Stimulated activated CD8-positive, alpha-beta memory T cell treated with anti-CD3 and anti-CD28 coated beads, Interleukin-12 subunit alpha, Interleukin-12 subunit beta, amount 100 ng/mL, for 4 hours (primary cell): Measurements from ENCODE around the gene C17orf67.

Experiments used
- DNase-seq: peaks from one replicate; pipeline ENCODE4 v3.0.0-alpha.2; 2020; ENCODE audit warnings: low read depth

C17orf67 gene, protein sequence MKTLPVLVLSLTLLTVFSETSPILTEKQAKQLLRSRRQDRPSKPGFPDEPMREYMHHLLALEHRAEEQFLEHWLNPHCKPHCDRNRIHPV

DNA sequence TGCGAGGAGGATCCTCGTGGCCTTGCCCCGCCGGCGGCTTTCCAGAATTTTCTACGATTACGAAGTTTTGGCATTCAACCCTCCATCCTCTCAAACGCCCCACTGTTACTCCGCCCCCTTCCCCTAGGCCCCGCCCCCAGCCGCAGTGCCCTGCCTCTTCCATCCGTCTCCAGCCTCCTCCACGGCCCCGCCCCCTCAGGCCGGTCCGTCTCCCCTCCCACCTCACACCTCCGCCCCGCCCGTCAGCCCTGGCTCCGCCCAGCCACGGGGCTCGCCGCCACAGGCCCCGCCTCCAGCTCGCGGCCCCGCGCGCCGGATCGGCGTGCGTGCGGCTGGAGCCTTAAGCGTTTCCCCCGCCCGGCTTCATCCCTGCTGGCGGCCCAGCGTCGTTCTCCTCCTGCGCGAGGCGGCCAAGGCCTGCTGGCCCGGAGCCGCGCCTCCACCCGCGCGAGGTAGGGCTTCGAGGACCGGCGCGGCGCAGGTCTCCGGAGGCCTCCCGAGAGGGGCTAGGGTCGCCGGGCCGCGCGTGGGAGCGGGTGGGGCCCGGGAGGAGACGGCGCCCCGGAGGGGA is at the start of gene C17orf67, which contains the start of gene DGKE:
C17orf67 (minus strand) TSS at position 112 of the 571 bp plus-strand sequence. CDS start 18,110 bp downstream, outside the sequence.
DGKE (plus strand) TSS at position 343 of the 571 bp plus-strand sequence. CDS start 645 bp downstream, outside the sequence.
- peak; percentile 98 for DNase-seq

DNA sequence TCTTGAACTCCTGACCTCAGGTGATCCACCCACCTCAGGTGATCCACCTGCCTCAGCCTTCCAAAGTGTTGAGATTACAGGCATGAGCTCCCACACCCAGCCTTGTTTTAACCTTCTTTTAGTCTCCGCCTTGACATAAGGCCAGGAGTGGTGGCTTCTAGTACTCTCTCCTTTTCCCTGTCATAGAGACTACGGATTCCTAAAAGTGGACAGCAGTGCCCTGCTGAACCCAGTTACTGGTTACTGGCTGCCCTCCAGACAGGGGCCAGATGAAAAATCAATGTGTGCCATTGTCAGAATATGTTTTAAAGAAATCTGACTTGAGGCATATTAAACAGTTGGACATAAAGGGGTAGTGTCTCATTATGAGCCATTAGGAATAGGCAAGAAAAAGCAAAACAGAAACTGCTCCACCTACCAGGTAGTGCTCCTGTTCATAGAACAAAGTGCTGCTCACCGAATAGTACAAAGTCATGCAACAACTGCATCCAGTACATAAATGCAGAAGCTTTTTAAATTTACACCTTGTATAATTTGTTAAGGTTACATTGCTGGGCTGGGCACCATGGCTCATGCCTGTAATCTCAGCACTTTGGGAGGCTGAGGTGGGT is 48.1 kb upstream of the C17orf67 start:
- no peak for DNase-seq

DNA sequence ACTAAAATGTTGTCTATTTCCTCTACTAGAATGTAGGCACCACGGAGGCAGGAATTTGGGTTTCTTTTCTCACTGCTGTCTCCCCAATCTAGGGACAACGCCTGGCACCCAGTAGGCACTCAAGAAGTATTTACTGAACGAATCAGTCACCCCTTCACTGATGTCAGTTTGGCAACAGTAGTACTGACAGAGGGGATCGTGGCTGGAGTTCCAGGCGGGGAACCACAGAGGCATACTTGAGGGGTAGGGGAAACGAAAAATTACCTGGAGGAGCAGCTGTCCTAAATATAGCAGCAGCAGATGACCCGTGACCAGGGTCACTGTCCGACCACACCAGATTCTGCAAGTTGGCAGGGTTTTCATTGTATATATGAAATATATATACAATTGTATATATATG is 46.9 kb upstream of the C17orf67 start:
- no peak for DNase-seq

DNA sequence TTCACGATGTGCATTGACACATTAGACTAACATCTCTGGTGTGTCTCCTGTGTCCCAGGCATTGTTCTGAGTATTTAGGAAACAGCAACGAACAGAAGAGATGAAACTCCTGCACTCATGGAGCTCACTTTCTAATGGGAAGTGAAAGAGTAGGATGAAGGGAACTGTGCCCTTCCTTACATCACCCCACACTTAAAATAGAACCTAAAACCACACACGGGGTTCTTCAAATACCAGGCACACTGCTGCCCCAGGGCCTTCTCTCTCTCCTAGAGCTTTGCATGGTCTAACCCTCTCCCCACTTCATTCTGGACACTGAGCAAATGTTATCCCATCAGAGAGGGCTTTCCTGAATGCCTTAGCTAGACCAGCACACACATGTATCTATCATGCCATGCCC is 46.4 kb upstream of the C17orf67 start:
- DNase-seq: no peak

DNA sequence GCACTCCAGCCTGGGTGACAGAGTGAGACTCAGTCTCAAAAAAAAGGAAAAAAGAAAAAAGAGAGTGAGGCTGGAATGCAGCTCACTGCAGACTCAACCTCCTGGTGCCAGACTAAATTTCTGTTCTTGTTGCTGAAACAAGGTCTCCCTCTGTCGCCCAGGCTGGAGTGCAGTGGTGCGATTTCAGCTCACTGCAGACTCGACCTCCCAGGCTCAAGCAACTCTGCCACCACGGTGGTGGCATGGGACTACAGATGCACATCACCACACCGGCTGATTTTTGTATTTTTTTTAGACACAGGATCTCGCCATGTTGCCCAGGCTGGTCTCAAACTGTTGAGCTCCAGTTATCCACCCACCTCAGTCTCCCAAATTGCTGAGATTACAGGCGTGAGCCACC is 45.6 kb upstream of the C17orf67 start:
- no peak for DNase-seq

DNA sequence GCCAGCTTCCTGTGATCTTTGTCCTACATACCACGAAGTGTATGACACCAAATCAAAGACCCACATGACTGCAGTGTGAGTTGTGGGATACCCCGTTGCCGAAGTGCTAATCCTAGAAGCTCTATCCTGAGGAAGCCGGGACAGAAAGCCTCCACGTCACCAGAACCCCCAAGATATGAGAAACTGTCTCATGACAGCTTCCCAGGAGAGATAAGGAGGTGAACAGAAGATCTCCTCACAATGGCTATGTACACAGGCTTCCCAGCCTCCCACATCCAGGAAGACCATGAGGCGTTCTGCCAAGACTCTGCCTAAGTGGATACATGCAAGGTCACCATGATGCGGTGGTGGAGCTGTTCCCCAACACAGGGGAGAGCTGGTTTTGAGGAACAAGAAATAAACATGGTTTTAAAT is 43.1 kb upstream of the C17orf67 start:
- DNase-seq: no peak

DNA sequence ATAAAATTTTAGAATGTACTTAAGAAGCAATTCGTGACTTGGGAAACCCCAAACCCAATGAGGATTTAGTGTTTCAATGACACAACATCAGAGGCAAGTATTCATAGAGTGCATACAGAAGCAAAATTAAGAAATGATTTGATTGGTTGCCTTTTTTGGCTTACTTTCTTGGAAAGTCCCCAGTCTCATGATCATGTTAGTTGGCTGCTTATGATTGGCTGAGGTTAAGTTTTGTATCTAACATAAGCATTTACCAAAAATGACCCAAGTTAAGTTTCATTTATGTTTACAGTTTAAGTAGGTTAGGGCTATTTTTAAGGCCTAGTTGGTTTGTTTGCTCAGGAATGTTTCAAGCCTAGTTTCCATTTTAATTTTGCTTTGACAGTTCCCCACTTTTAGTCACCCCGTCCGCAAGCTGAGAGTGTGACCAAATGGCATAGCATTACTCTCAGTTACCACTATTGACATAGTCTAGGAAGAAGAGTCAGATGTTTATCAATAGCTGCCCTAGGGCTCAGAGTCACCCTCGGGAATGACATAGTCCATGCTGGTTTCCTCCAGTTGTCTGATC is 36.4 kb upstream of the C17orf67 start:
- no peak for DNase-seq

DNA sequence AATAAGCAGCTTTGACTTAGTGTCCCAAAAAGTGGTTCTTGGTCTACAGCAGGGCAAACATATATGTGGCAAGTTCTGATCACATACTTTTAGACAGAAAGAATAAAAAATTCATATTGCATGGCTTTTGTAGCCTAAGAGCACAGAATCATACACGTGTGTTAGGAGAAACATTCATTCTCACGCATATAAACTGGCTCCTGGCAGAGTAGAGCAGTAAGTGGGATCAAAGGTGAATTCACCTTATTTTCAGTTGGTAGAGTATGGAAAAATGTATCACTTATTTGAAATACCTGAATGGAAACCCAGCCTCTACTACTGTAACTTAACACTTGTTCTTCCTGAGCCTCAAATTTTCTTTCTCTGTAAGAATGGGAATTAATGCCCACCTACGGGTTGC is 35.0 kb upstream of the C17orf67 start:
- no peak for DNase-seq

DNA sequence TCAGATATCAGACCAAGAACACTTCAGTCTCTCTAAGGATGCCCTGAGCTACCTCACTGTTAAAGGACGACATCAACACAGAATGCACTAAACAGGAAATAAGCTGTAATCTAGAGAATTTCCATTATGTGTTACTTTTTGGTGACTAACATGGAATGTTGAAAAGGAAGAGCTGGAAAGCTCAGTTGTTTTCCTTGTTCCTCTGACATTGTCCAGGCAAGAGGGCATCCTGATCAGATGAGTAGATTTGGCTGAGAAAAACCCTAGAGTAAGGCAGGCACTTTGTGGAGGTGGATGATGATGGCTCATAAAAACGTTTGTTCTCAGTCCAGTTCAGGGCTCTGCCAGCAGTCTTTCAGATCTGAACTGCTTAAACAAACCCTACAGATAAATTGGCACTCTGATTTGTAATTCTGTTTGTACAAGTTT is 34.2 kb upstream of the C17orf67 start:
- no peak for DNase-seq

DNA sequence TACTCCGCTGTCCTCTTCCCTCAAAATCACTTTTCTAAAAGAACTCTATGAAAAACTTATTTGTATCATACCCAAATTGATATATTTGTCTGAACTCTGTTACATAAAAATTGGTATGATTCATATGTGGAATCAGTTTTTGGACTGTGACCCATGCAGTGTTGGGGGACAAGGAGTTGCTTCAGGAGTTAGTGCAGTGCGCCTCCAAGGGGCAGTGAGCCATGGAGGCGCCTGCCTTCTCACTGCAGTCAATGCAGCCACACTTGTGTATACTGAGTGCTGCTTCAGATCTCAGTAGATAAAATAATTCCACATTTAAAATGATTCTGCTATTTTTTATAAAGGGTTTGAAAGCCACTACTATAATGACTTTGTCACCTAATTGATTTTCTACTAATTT is 32.8 kb upstream of the C17orf67 start:
- DNase-seq: no peak

DNA sequence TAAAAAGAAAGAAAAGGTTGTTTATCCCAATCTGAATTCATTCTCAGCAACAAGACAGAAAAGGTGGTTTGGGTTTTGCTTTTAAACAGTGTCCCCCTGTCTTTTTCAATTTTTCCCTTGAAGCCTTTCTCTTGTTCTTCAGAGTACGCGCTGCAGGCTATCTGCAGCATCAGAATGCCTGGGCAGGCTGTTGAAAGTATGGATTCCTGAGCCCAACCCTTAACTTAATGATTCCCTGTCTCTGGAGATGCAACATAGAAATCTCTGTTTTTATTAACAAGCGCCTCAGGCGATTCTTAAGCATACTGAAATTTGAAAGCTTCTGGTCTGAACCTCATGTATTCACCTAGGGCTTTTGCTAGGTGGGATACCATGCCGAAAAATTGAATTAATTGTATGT is 32.4 kb upstream of the C17orf67 start:
- DNase-seq: no peak

DNA sequence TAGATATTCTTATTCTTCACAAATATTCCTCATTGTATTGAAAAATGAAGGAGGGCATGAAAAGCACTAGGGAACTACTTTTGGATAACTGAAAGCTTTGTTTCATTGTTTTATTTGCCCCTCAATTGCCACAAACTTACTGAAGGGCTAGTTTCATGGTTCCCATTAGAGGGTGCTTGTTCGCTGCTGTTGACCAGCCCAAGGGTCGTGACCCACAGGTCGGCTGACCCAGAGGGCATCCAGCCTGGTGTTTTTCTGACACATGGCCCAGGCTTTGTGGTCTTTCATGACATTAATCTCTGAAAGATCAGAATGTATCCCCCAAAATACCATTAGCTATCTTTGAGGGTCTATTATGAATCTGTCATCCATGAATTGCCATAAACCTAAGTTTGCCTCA is 30.3 kb upstream of the C17orf67 start:
- DNase-seq: no peak

DNA sequence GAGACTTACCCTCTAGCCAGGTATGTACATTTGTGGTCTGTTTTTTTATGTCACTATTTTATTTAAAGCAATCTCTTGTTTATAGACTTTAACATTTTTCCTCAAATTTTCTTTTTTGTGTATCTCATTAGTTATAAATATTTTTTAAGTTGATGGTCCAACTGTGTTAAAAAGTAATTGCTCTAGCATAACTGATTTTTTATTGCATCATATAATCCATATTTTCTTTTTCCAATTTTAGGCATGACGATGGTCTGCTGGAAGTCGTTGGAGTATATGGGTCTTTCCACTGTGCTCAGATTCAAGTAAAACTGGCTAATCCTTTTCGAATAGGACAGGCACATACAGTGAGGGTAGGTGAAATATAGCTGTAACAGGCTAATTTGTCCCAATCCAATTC is 28.2 kb upstream of the C17orf67 start:
- DNase-seq: no peak

DNA sequence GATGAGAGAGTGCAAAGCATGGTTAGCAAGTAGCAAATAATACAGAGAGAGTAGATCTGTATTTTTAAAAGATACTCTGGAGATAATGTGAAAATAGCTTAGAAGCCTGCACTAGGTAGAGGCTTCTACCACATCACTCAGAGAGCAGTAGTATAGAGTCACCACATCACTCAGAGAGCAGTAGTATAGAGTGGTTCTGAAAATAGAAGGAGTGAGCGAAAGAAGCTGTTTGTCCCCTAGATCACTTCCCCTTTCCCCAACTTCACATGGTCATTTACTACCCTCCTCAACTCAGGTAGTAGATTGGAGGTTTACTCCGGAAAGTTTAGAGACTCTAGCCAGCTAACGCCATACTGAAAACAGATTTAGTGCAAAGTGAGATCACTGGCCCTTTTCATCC is 17.3 kb upstream of the C17orf67 start:
- DNase-seq: no peak

DNA sequence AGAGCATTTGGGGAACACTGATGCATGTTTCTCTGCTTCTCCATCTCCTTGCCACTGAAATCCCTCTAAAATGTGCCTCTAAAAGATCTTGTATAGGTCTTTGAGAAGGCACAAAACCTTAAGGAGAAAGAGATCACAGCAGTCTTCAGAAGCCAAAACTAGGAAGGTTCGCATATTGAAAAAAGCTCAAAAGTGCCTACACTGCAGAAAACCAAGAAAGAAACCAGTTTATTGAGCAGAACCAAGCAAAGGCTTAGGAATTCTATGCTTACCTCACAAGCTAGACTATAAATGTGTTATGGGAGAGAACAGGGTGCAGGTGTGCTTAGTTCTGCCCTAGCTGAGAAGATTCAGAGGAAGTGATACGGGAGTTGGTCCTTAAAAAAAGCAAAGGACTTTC is 16.9 kb upstream of the C17orf67 start:
- DNase-seq: no peak

DNA sequence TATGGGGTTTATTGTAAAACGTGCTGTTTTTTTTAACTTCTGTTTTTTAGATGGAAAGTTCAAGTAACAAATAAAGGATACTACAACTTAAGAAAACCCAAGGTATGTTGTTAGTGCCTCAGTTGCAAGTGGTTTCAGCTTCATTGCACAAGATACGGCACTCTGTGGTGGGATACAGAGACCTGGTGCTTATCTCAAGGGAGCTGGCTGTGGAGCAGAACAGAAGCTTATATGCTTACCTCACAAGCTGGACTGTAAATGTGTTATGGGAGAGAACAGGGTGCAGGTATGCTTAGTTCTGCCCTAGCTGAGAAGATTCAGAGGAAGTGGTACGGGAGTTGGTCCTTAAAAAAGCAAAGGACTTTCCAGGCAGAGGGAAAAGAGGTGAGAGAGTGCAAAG is 15.4 kb upstream of the C17orf67 start:
- DNase-seq: no peak

DNA sequence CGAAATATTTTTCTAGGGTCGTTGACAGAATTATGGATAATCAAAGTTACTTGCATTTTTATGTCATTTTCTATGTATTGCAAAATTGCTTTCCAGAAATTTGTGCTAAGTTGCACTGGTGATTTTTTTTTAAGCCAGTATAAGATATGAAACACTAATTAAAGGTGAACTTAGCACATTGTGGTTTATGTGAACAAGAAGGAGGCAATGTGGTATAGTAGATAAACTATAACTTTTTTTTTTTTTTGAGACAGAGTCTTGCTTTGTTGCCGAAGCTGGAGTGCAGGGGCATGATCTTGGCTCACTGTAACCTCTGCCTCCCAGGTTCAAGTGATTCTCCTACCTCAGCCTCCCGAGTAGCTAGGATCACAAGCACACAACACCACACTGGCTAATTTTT is 13.4 kb upstream of the C17orf67 start:
- no peak for DNase-seq

DNA sequence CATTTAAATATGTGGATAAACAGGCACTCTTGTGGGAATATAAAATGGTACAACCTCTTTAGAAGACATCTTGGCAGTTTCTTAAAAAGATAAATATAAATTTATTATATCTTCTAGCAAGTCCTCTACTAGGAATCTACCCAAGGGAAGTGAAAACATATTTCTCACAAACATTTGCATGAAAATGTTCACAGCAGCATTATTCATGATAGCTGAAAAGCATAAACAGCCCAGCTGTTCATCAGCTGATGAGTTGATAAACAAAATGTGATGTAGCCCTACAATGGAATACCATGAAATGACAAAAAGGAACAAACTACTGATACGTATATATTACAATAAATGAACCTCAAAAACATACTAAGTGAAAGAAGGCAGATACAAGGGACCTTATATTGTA is 12.2 kb upstream of the C17orf67 start:
- DNase-seq: no peak

DNA sequence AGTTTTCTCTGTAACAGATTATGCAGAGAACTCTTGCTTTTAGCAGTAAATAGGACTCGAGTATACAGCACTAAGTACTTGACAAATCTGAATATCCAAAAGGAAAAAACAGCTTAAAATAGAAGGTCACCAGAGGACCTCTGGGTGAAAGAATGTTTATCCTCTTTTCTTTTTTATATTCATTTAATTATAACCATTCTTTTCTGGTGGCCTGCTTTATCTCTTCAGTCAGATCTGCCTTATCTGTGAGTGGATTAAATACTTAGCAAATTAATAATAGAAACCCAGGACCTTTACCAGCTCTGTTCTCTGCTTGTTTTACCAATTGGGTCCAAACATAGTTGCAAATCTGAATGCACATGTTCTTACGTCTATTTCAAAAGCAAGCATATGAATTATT is 8.9 kb upstream of the C17orf67 start:
- DNase-seq: no peak

DNA sequence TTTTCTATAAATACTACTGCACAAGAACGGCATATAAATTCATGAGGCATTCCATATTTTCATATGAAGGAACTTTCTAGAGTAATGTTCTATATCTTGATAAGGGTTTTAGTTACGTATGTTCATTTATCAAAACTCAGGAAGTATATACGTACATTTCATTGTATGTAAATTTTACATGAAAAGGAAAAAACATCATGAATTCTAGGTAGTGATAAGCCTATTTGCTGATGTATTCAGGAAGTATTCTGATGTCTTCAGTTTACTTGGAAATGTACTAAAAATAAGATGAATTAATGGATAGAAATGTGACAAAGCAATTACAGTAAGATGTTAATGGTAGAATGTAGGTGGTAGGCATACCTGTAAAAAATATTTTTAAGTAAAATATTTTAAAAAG is 5.0 kb upstream of the C17orf67 start:
- DNase-seq: no peak

DNA sequence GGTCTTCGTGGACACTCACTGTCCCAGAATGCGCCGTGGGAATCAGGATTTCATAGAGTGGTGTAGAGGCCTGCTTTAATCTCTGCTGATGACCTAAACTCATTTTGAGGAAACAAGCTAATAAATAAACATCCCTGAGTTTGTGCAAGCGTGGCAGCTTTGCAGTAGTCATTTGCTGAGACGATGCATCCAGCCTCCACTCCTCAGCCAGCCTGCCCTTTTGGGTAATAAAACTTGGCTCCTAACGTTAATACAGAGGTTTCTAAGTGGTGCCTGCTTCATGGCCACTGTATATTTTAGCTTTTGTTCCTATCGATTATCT is 1.5 kb upstream of the C17orf67 start:
- DNase-seq: no peak

DNA sequence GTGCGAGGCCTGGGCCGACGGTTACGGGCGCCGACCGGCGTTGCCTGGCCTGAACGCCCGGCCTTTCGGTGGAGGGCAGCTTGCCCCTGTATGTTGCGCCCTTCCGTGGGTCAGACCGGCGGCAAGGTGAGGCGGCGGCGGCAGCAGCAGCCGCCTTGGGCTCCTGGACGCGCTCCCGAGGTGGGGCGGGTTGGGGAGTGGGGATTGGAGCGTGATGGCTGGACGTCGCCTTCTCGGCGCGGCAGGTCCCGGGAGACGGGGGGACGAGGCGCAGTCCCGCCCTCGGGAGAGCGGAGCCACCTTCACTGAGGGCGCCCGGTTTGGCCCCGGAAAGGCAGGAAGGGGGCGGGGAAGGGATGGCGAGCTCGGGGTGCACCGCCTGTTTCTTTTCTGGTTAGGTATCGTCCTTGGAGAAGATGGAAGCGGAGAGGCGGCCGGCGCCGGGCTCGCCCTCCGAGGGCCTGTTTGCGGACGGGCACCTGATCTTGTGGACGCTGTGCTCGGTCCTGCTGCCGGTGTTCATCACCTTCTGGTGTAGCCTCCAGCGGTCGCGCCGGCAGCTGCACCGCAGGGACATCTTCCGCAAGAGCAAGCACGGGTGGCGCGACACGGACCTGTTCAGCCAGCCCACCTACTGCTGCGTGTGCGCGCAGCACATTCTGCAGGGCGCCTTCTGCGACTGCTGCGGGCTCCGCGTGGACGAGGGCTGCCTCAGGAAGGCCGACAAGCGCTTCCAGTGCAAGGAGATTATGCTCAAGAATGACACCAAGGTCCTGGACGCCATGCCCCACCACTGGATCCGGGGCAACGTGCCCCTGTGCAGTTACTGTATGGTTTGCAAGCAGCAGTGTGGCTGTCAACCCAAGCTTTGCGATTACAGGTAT is 902 bp upstream of the C17orf67 start:
- DNase-seq: peak; percentile 51
